ENCODE data around the gene OR5L2. TPM values are rescaled to one million over a fixed set of nuclear protein-coding genes. Genes with fewer than 3 reads are reported as not detected.

Gene OR5L2
- total and polyA plus RNA-seq, 12 donors: not detected

GRCh38 chr11:55806248-55806647, 20.8 kb upstream of the OR5L2 start:
- Histone ChIP-seq H3K4me1 (replicated peaks in 1 of 2) (no peaks in the 10 kb centered on the region), H3K4me3 (no peak overlapping the region), H3K27ac (no peak overlapping the region), H3K27me3 (no peaks in the 10 kb centered on the region), H3K9me3 (replicated peaks in 1 of 3) (peaks cover 0 to 6% (median 0%) of the 10 kb centered on the region in 3 donors), H3K36me3 (replicated peaks in 1 of 2) (no peaks in the 10 kb centered on the region)
- 63 to 94% (median 91%) methylated on average over 1 of the region's 1 CpG for WGBS, 4 donors
- no peak for DNase-seq
- TF ChIP-seq POLR2A (IDR thresholded peaks at IDR 0.05): no peak
- TF ChIP-seq, protein P1, sequence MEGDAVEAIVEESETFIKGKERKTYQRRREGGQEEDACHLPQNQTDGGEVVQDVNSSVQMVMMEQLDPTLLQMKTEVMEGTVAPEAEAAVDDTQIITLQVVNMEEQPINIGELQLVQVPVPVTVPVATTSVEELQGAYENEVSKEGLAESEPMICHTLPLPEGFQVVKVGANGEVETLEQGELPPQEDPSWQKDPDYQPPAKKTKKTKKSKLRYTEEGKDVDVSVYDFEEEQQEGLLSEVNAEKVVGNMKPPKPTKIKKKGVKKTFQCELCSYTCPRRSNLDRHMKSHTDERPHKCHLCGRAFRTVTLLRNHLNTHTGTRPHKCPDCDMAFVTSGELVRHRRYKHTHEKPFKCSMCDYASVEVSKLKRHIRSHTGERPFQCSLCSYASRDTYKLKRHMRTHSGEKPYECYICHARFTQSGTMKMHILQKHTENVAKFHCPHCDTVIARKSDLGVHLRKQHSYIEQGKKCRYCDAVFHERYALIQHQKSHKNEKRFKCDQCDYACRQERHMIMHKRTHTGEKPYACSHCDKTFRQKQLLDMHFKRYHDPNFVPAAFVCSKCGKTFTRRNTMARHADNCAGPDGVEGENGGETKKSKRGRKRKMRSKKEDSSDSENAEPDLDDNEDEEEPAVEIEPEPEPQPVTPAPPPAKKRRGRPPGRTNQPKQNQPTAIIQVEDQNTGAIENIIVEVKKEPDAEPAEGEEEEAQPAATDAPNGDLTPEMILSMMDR (IDR thresholded peaks at IDR 0.05): no peak
- intact Hi-C loops (cut with DNase I): no loop called here

GRCh38 chr11:55811067-55811466, 16.0 kb upstream of the OR5L2 start, which contains the start of gene OR5L1:
OR5L1 (plus strand) TSS chr11:55811367; CDS start chr11:55811467, 100 bp downstream.
- intact Hi-C loops (cut with DNase I): no loop called here
- no peaks in the 10 kb centered on the region for H3K36me3 ChIP-seq (replicated peaks in 1 of 2)
- peaks cover 0 to 6% (median 0%) of the 10 kb centered on the region in 3 donors for H3K9me3 ChIP-seq (replicated peaks in 1 of 3)
- H3K27ac ChIP-seq: no peak within 1 kb of the TSS
- DNase-seq: no peak
- 42 to 81% (median 78%) methylated on average over 1 of the region's 1 CpG for WGBS, 4 donors
- TF ChIP-seq, protein P1 (IDR thresholded peaks at IDR 0.05): no peak
- TF ChIP-seq POLR2A (IDR thresholded peaks at IDR 0.05): no peak
- H3K27me3 ChIP-seq: no peaks in the 10 kb centered on the region
- H3K4me3 ChIP-seq: no peak within 1 kb of the TSS
- H3K4me1 ChIP-seq (replicated peaks in 1 of 2): no peaks in the 10 kb centered on the region

DNA sequence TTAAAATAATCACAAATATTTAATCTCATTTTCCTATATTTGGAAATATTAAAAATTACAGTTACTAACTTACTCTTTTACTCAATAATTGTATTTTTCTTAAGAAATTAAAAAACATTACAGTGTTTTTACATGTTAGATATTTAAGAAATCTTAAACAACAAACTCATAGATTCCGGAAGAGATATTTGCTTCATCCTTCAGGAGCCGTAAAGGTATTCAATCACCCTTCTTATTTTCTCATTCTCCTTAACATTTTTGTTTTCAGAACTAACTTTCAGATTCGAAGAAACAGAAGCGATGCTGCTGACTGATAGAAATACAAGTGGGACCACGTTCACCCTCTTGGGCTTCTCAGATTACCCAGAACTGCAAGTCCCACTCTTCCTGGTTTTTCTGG, 7.7 kb upstream of the OR5L2 start, which contains the start of gene OR5D18:
OR5D18 (plus strand) TSS at position 301 of the 400 bp plus-strand sequence; CDS start at position 301, 0 bp downstream.
- H3K27ac ChIP-seq: no peak within 1 kb of the TSS
- TF ChIP-seq, protein P1 (IDR thresholded peaks at IDR 0.05): no peak
- no peak within 1 kb of the TSS for H3K4me3 ChIP-seq
- no peaks in the 10 kb centered on the region for H3K27me3 ChIP-seq
- DNase-seq: no peak
- H3K36me3 ChIP-seq (replicated peaks in 1 of 2): no peaks in the 10 kb centered on the region
- WGBS, 4 donors: 72 to 83% (median 74%) methylated on average over 5 of the region's 5 CpGs
- H3K9me3 ChIP-seq (replicated peaks in 1 of 3): no peaks in the 10 kb centered on the region
- intact Hi-C loops (cut with DNase I): no loop called here
- H3K4me1 ChIP-seq (replicated peaks in 1 of 2): no peaks in the 10 kb centered on the region

- Histone ChIP-seq H3K9me3 (replicated peaks in 1 of 3) (no peaks in the 10 kb centered on the region), H3K4me1 (replicated peaks in 1 of 2) (no peaks in the 10 kb centered on the region), H3K27ac (no peak within 1 kb of the TSS), H3K4me3 (no peak within 1 kb of the TSS), H3K27me3 (no peaks in the 10 kb centered on the region), H3K36me3 (replicated peaks in 1 of 2) (no peaks in the 10 kb centered on the region)
- 21 to 47% (median 31%) methylated on average over 3 of the region's 3 CpGs for WGBS, 4 donors
- DNase-seq: no peak
- no peak for TF ChIP-seq POLR2A (IDR thresholded peaks at IDR 0.05)
- TF ChIP-seq, protein P1 (IDR thresholded peaks at IDR 0.05): no peak
- intact Hi-C loops (cut with DNase I): no loop called here
These were observed 11.4 kb downstream of the OR5L2 start, which contains the start of gene OR5D16 for GRCh38 chr11:55838452-55838851. OR5D16 (plus strand) TSS chr11:55838752; CDS start chr11:55838752, 0 bp downstream.

Data from adrenal gland (tissue), 12 donors.